ENCODE data around the gene DNALI1.

GRCh38 chr1:37567023-37567422 lies 10.3 kb downstream of the DNALI1 start:
- no peak for TF ChIP-seq CTCF (IDR thresholded peaks at IDR 0.05; ENCODE audit: low read depth, low read length, poor library complexity, severe bottlenecking)
- no peak for TF ChIP-seq EZH2phosphoT487 (IDR thresholded peaks at IDR 0.05; ENCODE audit: borderline replicate concordance, low read length)

All from DOHH2 (cell line).